Measurements from ENCODE around the gene RANBP17.

The RANBP17 gene

DNA sequence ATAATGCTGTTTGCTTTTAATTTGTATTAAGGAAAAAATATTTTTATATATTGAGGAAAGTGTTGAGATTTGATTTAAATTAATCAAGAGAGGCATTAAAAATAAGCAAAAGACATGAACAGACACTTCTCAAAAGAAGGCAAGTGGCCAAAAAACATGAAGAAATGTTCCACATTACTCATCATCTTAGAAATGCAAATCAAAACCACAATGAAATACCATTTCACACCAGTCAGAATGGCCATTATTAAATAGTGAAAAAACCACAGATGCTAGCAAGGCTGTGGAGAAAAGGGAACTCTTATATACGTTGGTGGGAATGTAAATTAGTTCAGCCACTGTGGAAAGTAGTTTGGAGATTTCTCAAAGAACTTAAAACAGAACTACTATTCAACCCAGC lies 45.9 kb downstream of the RANBP17 start:
- no peak for DNase-seq (ENCODE audit: low read depth in 1 of 2, low spot score in 1 of 2)
- peaks cover 2% of the 10 kb centered on the region for H3K27me3 ChIP-seq (ENCODE audit: insufficient read depth, poor library complexity, severe bottlenecking)
- no peak overlapping the region for H3K27ac ChIP-seq (replicated peaks)
- TF ChIP-seq, protein P1, sequence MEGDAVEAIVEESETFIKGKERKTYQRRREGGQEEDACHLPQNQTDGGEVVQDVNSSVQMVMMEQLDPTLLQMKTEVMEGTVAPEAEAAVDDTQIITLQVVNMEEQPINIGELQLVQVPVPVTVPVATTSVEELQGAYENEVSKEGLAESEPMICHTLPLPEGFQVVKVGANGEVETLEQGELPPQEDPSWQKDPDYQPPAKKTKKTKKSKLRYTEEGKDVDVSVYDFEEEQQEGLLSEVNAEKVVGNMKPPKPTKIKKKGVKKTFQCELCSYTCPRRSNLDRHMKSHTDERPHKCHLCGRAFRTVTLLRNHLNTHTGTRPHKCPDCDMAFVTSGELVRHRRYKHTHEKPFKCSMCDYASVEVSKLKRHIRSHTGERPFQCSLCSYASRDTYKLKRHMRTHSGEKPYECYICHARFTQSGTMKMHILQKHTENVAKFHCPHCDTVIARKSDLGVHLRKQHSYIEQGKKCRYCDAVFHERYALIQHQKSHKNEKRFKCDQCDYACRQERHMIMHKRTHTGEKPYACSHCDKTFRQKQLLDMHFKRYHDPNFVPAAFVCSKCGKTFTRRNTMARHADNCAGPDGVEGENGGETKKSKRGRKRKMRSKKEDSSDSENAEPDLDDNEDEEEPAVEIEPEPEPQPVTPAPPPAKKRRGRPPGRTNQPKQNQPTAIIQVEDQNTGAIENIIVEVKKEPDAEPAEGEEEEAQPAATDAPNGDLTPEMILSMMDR (IDR thresholded peaks at IDR 0.05; ENCODE audit: insufficient read depth, low read length) = no peak
- TF ChIP-seq SPI1 (IDR thresholded peaks at IDR 0.05; ENCODE audit: borderline replicate concordance, low read depth) (no peak), GABPA (IDR thresholded peaks at IDR 0.05; ENCODE audit: low read depth) (no peak), POLR2AphosphoS5 (IDR thresholded peaks at IDR 0.05; ENCODE audit: low read depth) (no peak)
- TF ChIP-seq, protein P2, sequence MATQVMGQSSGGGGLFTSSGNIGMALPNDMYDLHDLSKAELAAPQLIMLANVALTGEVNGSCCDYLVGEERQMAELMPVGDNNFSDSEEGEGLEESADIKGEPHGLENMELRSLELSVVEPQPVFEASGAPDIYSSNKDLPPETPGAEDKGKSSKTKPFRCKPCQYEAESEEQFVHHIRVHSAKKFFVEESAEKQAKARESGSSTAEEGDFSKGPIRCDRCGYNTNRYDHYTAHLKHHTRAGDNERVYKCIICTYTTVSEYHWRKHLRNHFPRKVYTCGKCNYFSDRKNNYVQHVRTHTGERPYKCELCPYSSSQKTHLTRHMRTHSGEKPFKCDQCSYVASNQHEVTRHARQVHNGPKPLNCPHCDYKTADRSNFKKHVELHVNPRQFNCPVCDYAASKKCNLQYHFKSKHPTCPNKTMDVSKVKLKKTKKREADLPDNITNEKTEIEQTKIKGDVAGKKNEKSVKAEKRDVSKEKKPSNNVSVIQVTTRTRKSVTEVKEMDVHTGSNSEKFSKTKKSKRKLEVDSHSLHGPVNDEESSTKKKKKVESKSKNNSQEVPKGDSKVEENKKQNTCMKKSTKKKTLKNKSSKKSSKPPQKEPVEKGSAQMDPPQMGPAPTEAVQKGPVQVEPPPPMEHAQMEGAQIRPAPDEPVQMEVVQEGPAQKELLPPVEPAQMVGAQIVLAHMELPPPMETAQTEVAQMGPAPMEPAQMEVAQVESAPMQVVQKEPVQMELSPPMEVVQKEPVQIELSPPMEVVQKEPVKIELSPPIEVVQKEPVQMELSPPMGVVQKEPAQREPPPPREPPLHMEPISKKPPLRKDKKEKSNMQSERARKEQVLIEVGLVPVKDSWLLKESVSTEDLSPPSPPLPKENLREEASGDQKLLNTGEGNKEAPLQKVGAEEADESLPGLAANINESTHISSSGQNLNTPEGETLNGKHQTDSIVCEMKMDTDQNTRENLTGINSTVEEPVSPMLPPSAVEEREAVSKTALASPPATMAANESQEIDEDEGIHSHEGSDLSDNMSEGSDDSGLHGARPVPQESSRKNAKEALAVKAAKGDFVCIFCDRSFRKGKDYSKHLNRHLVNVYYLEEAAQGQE (IDR thresholded peaks at IDR 0.05; ENCODE audit: insufficient replicate concordance, low read depth) = no peak
- H3K4me3 ChIP-seq (replicated peaks; ENCODE audit: insufficient read depth, low read length) = no peak overlapping the region

DNA sequence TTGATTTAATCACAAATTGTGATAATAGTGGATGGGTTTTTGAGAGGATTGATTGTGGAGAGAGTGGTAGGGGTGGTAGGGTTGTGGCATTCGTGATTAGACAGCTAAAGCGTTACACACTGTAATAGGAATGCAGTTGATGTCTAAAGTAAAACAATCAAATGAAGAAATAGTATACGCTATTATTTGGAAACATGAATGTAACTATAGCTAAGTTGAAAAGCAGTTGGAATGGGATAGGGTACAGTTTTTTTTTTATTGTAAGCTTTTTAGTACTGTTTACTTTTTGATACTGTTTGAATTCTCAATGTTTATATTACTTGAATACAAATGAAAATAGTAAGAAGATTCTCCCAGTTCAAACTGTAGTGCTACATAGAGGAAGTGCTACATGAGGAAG lies 51.8 kb downstream of the RANBP17 start:
- H3K4me3 ChIP-seq (replicated peaks; ENCODE audit: insufficient read depth, low read length) = no peak overlapping the region
- no peak overlapping the region for H3K27ac ChIP-seq (replicated peaks)
- H3K27me3 ChIP-seq (ENCODE audit: insufficient read depth, poor library complexity, severe bottlenecking) = peaks cover 2% of the 10 kb centered on the region
- TF ChIP-seq, protein P1 (IDR thresholded peaks at IDR 0.05; ENCODE audit: insufficient read depth, low read length) = no peak
- TF ChIP-seq POLR2AphosphoS5 (IDR thresholded peaks at IDR 0.05; ENCODE audit: low read depth) (no peak), GABPA (IDR thresholded peaks at IDR 0.05; ENCODE audit: low read depth) (no peak), SPI1 (IDR thresholded peaks at IDR 0.05; ENCODE audit: borderline replicate concordance, low read depth) (no peak)
- TF ChIP-seq, protein P2 (IDR thresholded peaks at IDR 0.05; ENCODE audit: insufficient replicate concordance, low read depth) = no peak
- no peak for DNase-seq (ENCODE audit: low read depth in 1 of 2, low spot score in 1 of 2)

DNA sequence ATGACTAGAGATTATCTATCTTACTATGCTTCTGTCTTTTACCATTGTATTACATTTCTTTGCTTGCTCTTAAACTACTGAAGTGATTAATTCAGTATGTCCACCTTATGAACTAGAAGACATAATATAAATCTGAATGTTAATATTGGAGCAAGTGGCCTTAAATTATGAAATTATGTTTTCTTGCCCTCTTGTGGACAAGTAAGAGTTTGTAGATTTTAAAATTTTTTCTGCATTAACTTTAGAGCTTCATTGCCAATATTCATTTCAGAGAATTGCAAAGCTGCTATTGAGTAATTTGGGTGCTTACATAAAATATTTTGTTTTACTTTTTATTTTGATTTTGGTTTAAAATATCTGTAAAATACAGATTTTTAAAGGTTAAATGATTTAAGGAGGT lies 55.3 kb downstream of the RANBP17 start:
- no peak for DNase-seq (ENCODE audit: low read depth in 1 of 2, low spot score in 1 of 2)
- Histone ChIP-seq H3K4me3 (replicated peaks; ENCODE audit: insufficient read depth, low read length) (no peak overlapping the region), H3K27ac (replicated peaks) (no peak overlapping the region), H3K27me3 (ENCODE audit: insufficient read depth, poor library complexity, severe bottlenecking) (no peaks in the 10 kb centered on the region)
- TF ChIP-seq, protein P1 (IDR thresholded peaks at IDR 0.05; ENCODE audit: insufficient read depth, low read length) = no peak
- TF ChIP-seq, protein P2 (IDR thresholded peaks at IDR 0.05; ENCODE audit: insufficient replicate concordance, low read depth) = no peak
- no peak for TF ChIP-seq SPI1 (IDR thresholded peaks at IDR 0.05; ENCODE audit: borderline replicate concordance, low read depth)
- TF ChIP-seq GABPA (IDR thresholded peaks at IDR 0.05; ENCODE audit: low read depth) = no peak
- TF ChIP-seq POLR2AphosphoS5 (IDR thresholded peaks at IDR 0.05; ENCODE audit: low read depth) = no peak

Measured in HL-60 (cell line).